Liver (tissue), 9 donors: ENCODE results near the gene PANK2. TPM values are rescaled to one million over a fixed set of nuclear protein-coding genes. Genes with fewer than 3 reads are reported as not detected.
"Not testable (repeated sequence)": the region's sequence is repeated elsewhere in the genome, so short reads cannot be mapped to it uniquely, and the experiment has no call there.

Experiments
- DNase-seq: peaks from one replicate; pipeline ENCODE4 v3.0.0-alpha.2; 2017; ENCODE audit warnings: low spot score
- H3K27ac ChIP-seq, 2 donors: one replicate each; pipeline ENCODE4 v1.7.0; 2013; ENCODE audit warnings: inconsistent platforms in 2 of 2, low read length in 2 of 2, control low read depth in 1 of 2, low read depth in 1 of 2, mild to moderate bottlenecking in 1 of 2
- H3K27me3 ChIP-seq, 4 donors: one replicate each; pipeline versions ENCODE4 v1.6.1 to v1.7.0; 2013; ENCODE audit warnings: low read length in 3 of 4, inconsistent platforms in 1 of 4, mild to moderate bottlenecking in 1 of 4, moderate library complexity in 1 of 4; ENCODE audit not compliant: control insufficient read depth in 4 of 4, insufficient read depth in 4 of 4
- H3K36me3 ChIP-seq, 4 donors: one replicate each; pipeline versions ENCODE4 v1.6.1 to v1.7.0; 2013; ENCODE audit warnings: low read length in 3 of 4, mild to moderate bottlenecking in 3 of 4, low read depth in 1 of 4, moderate library complexity in 1 of 4; ENCODE audit not compliant: control insufficient read depth in 4 of 4, insufficient read depth in 3 of 4
- H3K4me1 ChIP-seq, 4 donors: one replicate each; pipeline versions ENCODE4 v1.6.1 to v1.7.0; 2013; ENCODE audit warnings: low read length in 3 of 4, mild to moderate bottlenecking in 3 of 4, moderate library complexity in 1 of 4; ENCODE audit not compliant: control insufficient read depth in 4 of 4, insufficient read depth in 4 of 4
- H3K4me3 ChIP-seq, 3 donors: one replicate each; pipeline versions ENCODE4 v1.6.1 to v1.7.0; 2013; ENCODE audit warnings: low read length in 3 of 3, control low read depth in 1 of 3, low read depth in 1 of 3, mild to moderate bottlenecking in 1 of 3
- H3K9ac ChIP-seq, 2 donors: one replicate each; pipeline ENCODE4 v1.7.0; 2013; ENCODE audit warnings: low read length in 2 of 2, mild to moderate bottlenecking in 2 of 2, moderate library complexity in 2 of 2, control low read depth in 1 of 2, low read depth in 1 of 2
- H3K9me3 ChIP-seq, 4 donors: one replicate each; pipeline versions ENCODE4 v1.6.1 to v1.7.0; 2013; ENCODE audit warnings: low read length in 3 of 4; ENCODE audit not compliant: control insufficient read depth in 4 of 4
- CTCF ChIP-seq: fragments of 150-350 bp; IDR thresholded peaks from 2 replicates; pipeline ENCODE4 v1.5.1; 2017; ENCODE audit warnings: improper control_type of control experiment, low read depth, low read length; ENCODE audit not compliant: missing input control
- EGR1 ChIP-seq, 2 donors: IDR thresholded peaks; 2 replicates each; pipeline ENCODE4 v1.6.1; 2016 to 2018; ENCODE audit warnings: antibody characterized with exemption in 2 of 2, low read depth in 2 of 2
- FOXA1 ChIP-seq: IDR thresholded peaks from 2 replicates; pipeline ENCODE4 v1.6.1; 2016; ENCODE audit warnings: antibody characterized with exemption
- FOXA2 ChIP-seq: IDR thresholded peaks from 2 replicates; pipeline ENCODE4 v1.6.1; 2016; ENCODE audit warnings: antibody characterized with exemption
- HNF4A ChIP-seq, 2 donors: conservative IDR thresholded peaks; 2 replicates each; pipeline ENCODE4 v1.6.1; 2016; ENCODE audit warnings: antibody characterized with exemption in 2 of 2, mild to moderate bottlenecking in 2 of 2
- HNF4G ChIP-seq: IDR thresholded peaks from 2 replicates; pipeline ENCODE4 v1.6.1; 2016; ENCODE audit warnings: antibody characterized with exemption
- JUND ChIP-seq, 2 donors: IDR thresholded peaks; 2 replicates each; pipeline ENCODE4 v1.6.1; 2016; ENCODE audit warnings: antibody characterized with exemption in 2 of 2
- MAX ChIP-seq: IDR thresholded peaks from 2 replicates; pipeline ENCODE4 v1.6.1; 2016; ENCODE audit warnings: antibody characterized with exemption
- NR2F2 ChIP-seq: IDR thresholded peaks from 2 replicates; pipeline ENCODE4 v1.6.1; 2016; ENCODE audit warnings: antibody characterized with exemption
- RXRA ChIP-seq, 2 donors: IDR thresholded peaks; 2 replicates each; pipeline ENCODE4 v1.6.1; 2017 to 2018; ENCODE audit warnings: antibody characterized with exemption in 2 of 2, mild to moderate bottlenecking in 1 of 2
- SP1 ChIP-seq: IDR thresholded peaks from 2 replicates; pipeline ENCODE4 v1.6.1; 2018; ENCODE audit warnings: antibody characterized with exemption, mild to moderate bottlenecking
- TAF1 ChIP-seq: conservative IDR thresholded peaks from 2 replicates; pipeline ENCODE4 v1.6.1; 2016; ENCODE audit warnings: antibody characterized with exemption, mild to moderate bottlenecking
- YY1 ChIP-seq: IDR thresholded peaks from 2 replicates; pipeline ENCODE4 v1.6.1; 2016; ENCODE audit warnings: antibody characterized with exemption, mild to moderate bottlenecking
- WGBS: extraction: QIAGEN DNeasy Blood & Tissue Kit; methylation state at CpG from one replicate; pipeline ENCODE4 v1.1.7; 2013; 5-methylcytosine and 5-hydroxymethylcytosine counted together
- polyA plus RNA-seq, 2 donors: library from polyadenylated mRNA; stranded (reverse) in 1 of 2; unstranded in 1 of 2; fragments of 200-250 nt in 1 of 2; fragments of >200 nt in 1 of 2; fragmentation: Nextera tagmentation in 1 of 2; extraction: Ambion mirVana in 1 of 2; gene quantifications; one replicate each; pipeline versions ENCODE4 v1.2.1 to v1.2.3, GENCODE V29; 2013 to 2015
- total RNA-seq, 2 donors: library from RNA; depleted of rRNA; stranded (reverse); fragments of >200 nt; gene quantifications; one replicate each; pipeline ENCODE4 v1.2.3, GENCODE V29; 2014
- TF ChIP-seq, protein P1 (sequence below): IDR thresholded peaks from 2 replicates; pipeline ENCODE4 v1.6.1; 2016; ENCODE audit warnings: antibody characterized with exemption, mild to moderate bottlenecking
- TF ChIP-seq, protein P2 (sequence below): IDR thresholded peaks from 2 replicates; pipeline ENCODE4 v1.6.1; 2016; ENCODE audit warnings: antibody characterized with exemption
- TF ChIP-seq, protein P3 (sequence below): IDR thresholded peaks from 2 replicates; pipeline ENCODE4 v1.6.1; 2016; ENCODE audit warnings: antibody characterized with exemption
- donor health status: healthy.
- donor health status: healthy.
- donor health status: healthy.
- donor health status: healthy.
- donor health status: healthy.

The PANK2 gene
- total and polyA plus RNA-seq, 4 donors, result 10.6 to 27.7 (median 15.9) TPM

GRCh38 chr20:3842348-3842930, 46.7 kb upstream of the PANK2 start:
- Histone ChIP-seq H3K9me3 (no peaks in the 10 kb centered on the region), H3K27ac (no peak overlapping the region), H3K36me3 (no peaks in the 10 kb centered on the region), H3K4me1 (peaks cover 0 to 11% (median 1%) of the 10 kb centered on the region in 4 donors), H3K27me3 (no peaks in the 10 kb centered on the region), H3K9ac (no peak overlapping the region), H3K4me3 (no peak overlapping the region)
- no peak for TF ChIP-seq RXRA (IDR thresholded peaks at IDR 0.05)
- TF ChIP-seq SP1, result no peak
- 80% methylated on average over 7 of the region's 7 CpGs for WGBS
- no peak for DNase-seq

DNA sequence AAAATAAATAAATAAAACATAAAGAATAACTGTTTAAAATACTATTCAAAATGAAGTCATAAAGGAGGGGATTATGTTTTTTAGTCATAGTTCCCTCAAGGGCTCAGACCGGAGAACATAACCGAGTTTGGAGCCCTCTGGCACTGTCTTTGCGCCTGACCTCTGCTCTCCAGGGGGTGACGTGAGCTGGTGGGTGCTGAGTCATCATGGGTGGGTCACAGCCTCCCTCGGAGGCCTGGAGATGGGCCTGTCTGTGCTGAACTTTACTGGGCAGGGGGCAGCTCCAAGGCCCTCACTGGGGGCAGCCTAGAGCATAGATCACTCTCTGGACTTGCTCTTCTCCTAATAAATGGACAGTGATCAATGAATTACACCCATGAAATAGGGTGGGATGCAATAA, 45.7 kb upstream of the PANK2 start:
- no peaks in the 10 kb centered on the region for H3K9me3 ChIP-seq
- no peak overlapping the region for H3K27ac ChIP-seq
- H3K4me1 ChIP-seq, result peaks cover 4 to 16% (median 9%) of the 10 kb centered on the region in 4 donors
- H3K27me3 ChIP-seq, result no peaks in the 10 kb centered on the region
- H3K9ac ChIP-seq, result no peak overlapping the region
- DNase-seq, result peak; percentile 79
- WGBS, result 74% methylated on average over 5 of the region's 5 CpGs
- H3K4me3 ChIP-seq, result no peak overlapping the region
- H3K36me3 ChIP-seq, result no peaks in the 10 kb centered on the region
- TF ChIP-seq, protein P1, sequence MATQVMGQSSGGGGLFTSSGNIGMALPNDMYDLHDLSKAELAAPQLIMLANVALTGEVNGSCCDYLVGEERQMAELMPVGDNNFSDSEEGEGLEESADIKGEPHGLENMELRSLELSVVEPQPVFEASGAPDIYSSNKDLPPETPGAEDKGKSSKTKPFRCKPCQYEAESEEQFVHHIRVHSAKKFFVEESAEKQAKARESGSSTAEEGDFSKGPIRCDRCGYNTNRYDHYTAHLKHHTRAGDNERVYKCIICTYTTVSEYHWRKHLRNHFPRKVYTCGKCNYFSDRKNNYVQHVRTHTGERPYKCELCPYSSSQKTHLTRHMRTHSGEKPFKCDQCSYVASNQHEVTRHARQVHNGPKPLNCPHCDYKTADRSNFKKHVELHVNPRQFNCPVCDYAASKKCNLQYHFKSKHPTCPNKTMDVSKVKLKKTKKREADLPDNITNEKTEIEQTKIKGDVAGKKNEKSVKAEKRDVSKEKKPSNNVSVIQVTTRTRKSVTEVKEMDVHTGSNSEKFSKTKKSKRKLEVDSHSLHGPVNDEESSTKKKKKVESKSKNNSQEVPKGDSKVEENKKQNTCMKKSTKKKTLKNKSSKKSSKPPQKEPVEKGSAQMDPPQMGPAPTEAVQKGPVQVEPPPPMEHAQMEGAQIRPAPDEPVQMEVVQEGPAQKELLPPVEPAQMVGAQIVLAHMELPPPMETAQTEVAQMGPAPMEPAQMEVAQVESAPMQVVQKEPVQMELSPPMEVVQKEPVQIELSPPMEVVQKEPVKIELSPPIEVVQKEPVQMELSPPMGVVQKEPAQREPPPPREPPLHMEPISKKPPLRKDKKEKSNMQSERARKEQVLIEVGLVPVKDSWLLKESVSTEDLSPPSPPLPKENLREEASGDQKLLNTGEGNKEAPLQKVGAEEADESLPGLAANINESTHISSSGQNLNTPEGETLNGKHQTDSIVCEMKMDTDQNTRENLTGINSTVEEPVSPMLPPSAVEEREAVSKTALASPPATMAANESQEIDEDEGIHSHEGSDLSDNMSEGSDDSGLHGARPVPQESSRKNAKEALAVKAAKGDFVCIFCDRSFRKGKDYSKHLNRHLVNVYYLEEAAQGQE, result no peak
- no peak for TF ChIP-seq TAF1
- TF ChIP-seq FOXA1, result no peak
- no peak for TF ChIP-seq YY1
- TF ChIP-seq, protein P2, sequence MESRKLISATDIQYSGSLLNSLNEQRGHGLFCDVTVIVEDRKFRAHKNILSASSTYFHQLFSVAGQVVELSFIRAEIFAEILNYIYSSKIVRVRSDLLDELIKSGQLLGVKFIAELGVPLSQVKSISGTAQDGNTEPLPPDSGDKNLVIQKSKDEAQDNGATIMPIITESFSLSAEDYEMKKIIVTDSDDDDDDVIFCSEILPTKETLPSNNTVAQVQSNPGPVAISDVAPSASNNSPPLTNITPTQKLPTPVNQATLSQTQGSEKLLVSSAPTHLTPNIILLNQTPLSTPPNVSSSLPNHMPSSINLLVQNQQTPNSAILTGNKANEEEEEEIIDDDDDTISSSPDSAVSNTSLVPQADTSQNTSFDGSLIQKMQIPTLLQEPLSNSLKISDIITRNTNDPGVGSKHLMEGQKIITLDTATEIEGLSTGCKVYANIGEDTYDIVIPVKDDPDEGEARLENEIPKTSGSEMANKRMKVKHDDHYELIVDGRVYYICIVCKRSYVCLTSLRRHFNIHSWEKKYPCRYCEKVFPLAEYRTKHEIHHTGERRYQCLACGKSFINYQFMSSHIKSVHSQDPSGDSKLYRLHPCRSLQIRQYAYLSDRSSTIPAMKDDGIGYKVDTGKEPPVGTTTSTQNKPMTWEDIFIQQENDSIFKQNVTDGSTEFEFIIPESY, result no peak
- no peak for TF ChIP-seq NR2F2
- TF ChIP-seq, protein P3, sequence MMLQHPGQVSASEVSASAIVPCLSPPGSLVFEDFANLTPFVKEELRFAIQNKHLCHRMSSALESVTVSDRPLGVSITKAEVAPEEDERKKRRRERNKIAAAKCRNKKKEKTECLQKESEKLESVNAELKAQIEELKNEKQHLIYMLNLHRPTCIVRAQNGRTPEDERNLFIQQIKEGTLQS, result no peak
- no peak for TF ChIP-seq FOXA2
- TF ChIP-seq JUND (IDR thresholded peaks at IDR 0.05), result no peak
- TF ChIP-seq HNF4A (conservative IDR thresholded peaks at IDR 0.05), result no peak
- TF ChIP-seq MAX, result no peak
- no peak for TF ChIP-seq HNF4G
- TF ChIP-seq CTCF, result no peak
- no peak for TF ChIP-seq EGR1 (IDR thresholded peaks at IDR 0.05; ENCODE audit: low read depth in 2 of 2)

- 96% methylated on average over 9 of the region's 9 CpGs for WGBS
- not testable (repeated sequence) for H3K27me3 ChIP-seq, H3K9me3 ChIP-seq, H3K4me3 ChIP-seq, DNase-seq, H3K27ac ChIP-seq, H3K9ac ChIP-seq, H3K36me3 ChIP-seq
- peaks cover 6 to 16% (median 14%) of the 10 kb centered on the region in 4 donors for H3K4me1 ChIP-seq
Observed at GRCh38 chr20:3843990-3844619, 45.1 kb upstream of the PANK2 start.
